ENCODE data around the gene GOLT1A. TPM values are rescaled to one million over a fixed set of nuclear protein-coding genes. Genes with fewer than 3 reads are reported as not detected.

Gene GOLT1A
- total and polyA plus RNA-seq, 2 donors (not counting 1 experiment from before 2014, with no cell fraction given), result not detected

DNA sequence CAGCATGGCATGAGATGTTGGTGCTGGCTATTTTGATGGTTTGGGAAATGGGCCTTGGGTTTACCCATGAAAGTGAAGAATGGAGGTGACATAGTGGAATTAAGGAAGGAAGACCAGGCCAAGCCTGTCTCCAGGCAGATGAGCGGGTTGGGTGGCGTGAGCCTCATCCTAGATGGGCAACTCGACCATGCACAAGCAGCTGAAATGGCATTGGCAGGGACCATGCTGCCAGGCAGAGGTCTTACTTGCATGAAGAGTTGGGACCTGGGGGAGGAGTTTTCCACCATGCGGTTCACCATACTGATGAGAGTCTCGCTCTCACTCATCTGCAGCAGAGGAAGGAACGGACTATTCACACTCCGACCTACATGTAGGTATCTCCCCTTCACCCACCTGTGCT, 37.5 kb upstream of the GOLT1A start:
- Mint-ChIP-seq H3K27ac (no peak overlapping the region), H3K9me3 (ENCODE audit: insufficient read depth) (no peaks in the 10 kb centered on the region), H3K27me3 (peaks cover 25% of the 10 kb centered on the region), H3K4me3 (no peak overlapping the region), H3K4me1 (no peaks in the 10 kb centered on the region)
- Histone ChIP-seq H4K20me1 (ENCODE audit: control insufficient read depth, insufficient read depth, low read length, poor library complexity, severe bottlenecking) (no peaks in the 10 kb centered on the region), H3K36me3 (replicated peaks in 1 of 2; ENCODE audit: control extremely low read depth in 1 of 2, control insufficient read depth in 1 of 2, extremely low read depth in 1 of 2, insufficient read depth in 2 of 2, low read length in 1 of 2) (no peaks in the 10 kb centered on the region), H3K4me1 (ENCODE audit: control insufficient read depth in 2 of 2, insufficient read depth in 2 of 2, low read length in 2 of 2) (no peaks in the 10 kb centered on the region), H3K9me3 (ENCODE audit: control extremely low read depth in 1 of 3, control insufficient read depth in 2 of 3, insufficient read depth in 1 of 3, low read length in 2 of 3) (no peaks in the 10 kb centered on the region), H3K9ac (ENCODE audit: low read length) (no peak overlapping the region), H3K79me2 (ENCODE audit: control insufficient read depth, insufficient read depth, low read length) (no peaks in the 10 kb centered on the region), H2AFZ (ENCODE audit: insufficient read depth, low read depth, low read length, poor library complexity, severe bottlenecking) (no peak overlapping the region), H3K27ac (ENCODE audit: low read length in 2 of 2) (no peak overlapping the region), H3K27me3 (replicated peaks in 1 of 4; ENCODE audit: control extremely low read depth in 1 of 4, control insufficient read depth in 3 of 4, insufficient read depth in 4 of 4, low read length in 3 of 4) (peaks cover 0 to 3% (median 0%) of the 10 kb centered on the region in 4 experiments), H3K4me3 (ENCODE audit: control extremely low read depth in 1 of 5, extremely low read depth in 1 of 5, insufficient read depth in 1 of 5, low read depth in 2 of 5, low read length in 4 of 5) (no peak overlapping the region), H3K4me2 (replicated peaks; ENCODE audit: low read depth, low read length, poor library complexity, severe bottlenecking) (no peak overlapping the region)
- ChIA-PET POLR2A (no interaction called here), CTCF (no interaction called here)
- TF ChIP-seq, protein P1, sequence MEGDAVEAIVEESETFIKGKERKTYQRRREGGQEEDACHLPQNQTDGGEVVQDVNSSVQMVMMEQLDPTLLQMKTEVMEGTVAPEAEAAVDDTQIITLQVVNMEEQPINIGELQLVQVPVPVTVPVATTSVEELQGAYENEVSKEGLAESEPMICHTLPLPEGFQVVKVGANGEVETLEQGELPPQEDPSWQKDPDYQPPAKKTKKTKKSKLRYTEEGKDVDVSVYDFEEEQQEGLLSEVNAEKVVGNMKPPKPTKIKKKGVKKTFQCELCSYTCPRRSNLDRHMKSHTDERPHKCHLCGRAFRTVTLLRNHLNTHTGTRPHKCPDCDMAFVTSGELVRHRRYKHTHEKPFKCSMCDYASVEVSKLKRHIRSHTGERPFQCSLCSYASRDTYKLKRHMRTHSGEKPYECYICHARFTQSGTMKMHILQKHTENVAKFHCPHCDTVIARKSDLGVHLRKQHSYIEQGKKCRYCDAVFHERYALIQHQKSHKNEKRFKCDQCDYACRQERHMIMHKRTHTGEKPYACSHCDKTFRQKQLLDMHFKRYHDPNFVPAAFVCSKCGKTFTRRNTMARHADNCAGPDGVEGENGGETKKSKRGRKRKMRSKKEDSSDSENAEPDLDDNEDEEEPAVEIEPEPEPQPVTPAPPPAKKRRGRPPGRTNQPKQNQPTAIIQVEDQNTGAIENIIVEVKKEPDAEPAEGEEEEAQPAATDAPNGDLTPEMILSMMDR (IDR thresholded peaks at IDR 0.05), result no peak
- TF ChIP-seq EZH2 (IDR thresholded peaks at IDR 0.05; ENCODE audit: borderline replicate concordance, insufficient read depth, low read depth, low read length, poor library complexity, severe bottlenecking), result no peak
- no peak for DNase-seq
- intact Hi-C loops (cut with micrococcal nuclease), result no loop called here
- ATAC-seq (ENCODE audit: low read depth), result no peak
- 85% methylated on average over 5 of the region's 7 CpGs for WGBS (ENCODE audit: insufficient coverage)

DNA sequence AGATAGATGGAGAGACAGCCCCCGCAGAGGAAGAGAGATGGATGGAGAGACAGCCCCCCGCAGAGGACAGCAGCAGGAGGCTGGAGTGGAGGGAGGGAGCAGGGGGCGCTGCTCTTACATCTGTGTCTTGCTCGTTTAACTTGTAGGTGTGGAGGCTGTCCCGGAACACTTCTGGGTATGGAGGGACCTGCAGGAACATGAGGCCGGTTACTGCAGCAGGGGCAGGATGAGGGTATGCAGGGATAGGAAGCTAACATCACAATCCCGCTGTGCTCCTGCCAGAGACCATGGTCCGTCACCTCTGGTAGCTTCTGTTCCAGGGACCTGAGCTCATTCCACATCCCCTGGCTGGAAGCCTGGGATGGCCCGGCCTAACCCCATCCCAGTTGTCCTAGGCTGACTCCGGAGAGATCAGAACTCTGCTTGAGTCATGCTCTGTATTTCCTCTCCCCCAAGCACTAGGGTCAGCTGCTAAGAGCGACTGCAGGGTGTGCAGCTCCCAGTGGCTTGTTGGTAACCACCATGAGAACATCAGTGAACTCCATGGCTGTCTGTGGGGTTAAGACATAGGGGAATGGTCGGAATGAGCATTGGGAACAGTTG, 36.7 kb upstream of the GOLT1A start:
- Histone ChIP-seq H3K4me2 (replicated peaks; ENCODE audit: low read depth, low read length, poor library complexity, severe bottlenecking) (no peak overlapping the region), H3K9me3 (ENCODE audit: control extremely low read depth in 1 of 3, control insufficient read depth in 2 of 3, insufficient read depth in 1 of 3, low read length in 2 of 3) (no peaks in the 10 kb centered on the region), H3K27ac (ENCODE audit: low read length in 2 of 2) (no peak overlapping the region), H3K79me2 (ENCODE audit: control insufficient read depth, insufficient read depth, low read length) (no peaks in the 10 kb centered on the region), H3K36me3 (replicated peaks in 1 of 2; ENCODE audit: control extremely low read depth in 1 of 2, control insufficient read depth in 1 of 2, extremely low read depth in 1 of 2, insufficient read depth in 2 of 2, low read length in 1 of 2) (no peaks in the 10 kb centered on the region), H4K20me1 (ENCODE audit: control insufficient read depth, insufficient read depth, low read length, poor library complexity, severe bottlenecking) (no peaks in the 10 kb centered on the region), H3K4me3 (ENCODE audit: control extremely low read depth in 1 of 5, extremely low read depth in 1 of 5, insufficient read depth in 1 of 5, low read depth in 2 of 5, low read length in 4 of 5) (no peak overlapping the region), H2AFZ (ENCODE audit: insufficient read depth, low read depth, low read length, poor library complexity, severe bottlenecking) (no peak overlapping the region), H3K27me3 (replicated peaks in 1 of 4; ENCODE audit: control extremely low read depth in 1 of 4, control insufficient read depth in 3 of 4, insufficient read depth in 4 of 4, low read length in 3 of 4) (peaks cover 0 to 3% (median 0%) of the 10 kb centered on the region in 4 experiments), H3K9ac (ENCODE audit: low read length) (no peak overlapping the region), H3K4me1 (ENCODE audit: control insufficient read depth in 2 of 2, insufficient read depth in 2 of 2, low read length in 2 of 2) (no peaks in the 10 kb centered on the region)
- WGBS (ENCODE audit: insufficient coverage), result 77% methylated on average over 11 of the region's 12 CpGs
- no peak overlapping the region for H3K27ac Mint-ChIP-seq
- H3K4me3 Mint-ChIP-seq, result no peak overlapping the region
- ATAC-seq (ENCODE audit: low read depth) (no peak), DNase-seq (no peak)
- TF ChIP-seq, protein P1 (IDR thresholded peaks at IDR 0.05), result no peak
- no peak for TF ChIP-seq EZH2 (IDR thresholded peaks at IDR 0.05; ENCODE audit: borderline replicate concordance, insufficient read depth, low read depth, low read length, poor library complexity, severe bottlenecking)
- H3K4me1 Mint-ChIP-seq, result no peaks in the 10 kb centered on the region
- H3K9me3 Mint-ChIP-seq (ENCODE audit: insufficient read depth), result no peaks in the 10 kb centered on the region
- intact Hi-C loops (cut with micrococcal nuclease), result no loop called here
- peaks cover 28% of the 10 kb centered on the region for H3K27me3 Mint-ChIP-seq
- CTCF ChIA-PET, result no interaction called here
- POLR2A ChIA-PET, result no interaction called here
